Activated CD4-positive, alpha-beta T cell treated with anti-CD3 and anti-CD28 coated beads, Interleukin-2, amount 10 ng/mL, durations not matched to agents 24 days and 14 days (primary cell): ENCODE data around the gene ZZZ3. TPM values are rescaled to one million over a fixed set of nuclear protein-coding genes. Genes with fewer than 3 reads are reported as not detected.
"Not testable (repeated sequence)": the region's sequence is repeated elsewhere in the genome, so short reads cannot be mapped to it uniquely, and the experiment has no call there.

Experiments used
- DNase-seq: peaks from one replicate; pipeline ENCODE4 v3.0.0; 2022
- H3K27ac Mint-ChIP-seq: one replicate; pipeline ENCODE4 v1.8.0; 2022; ENCODE audit warnings: mild to moderate bottlenecking, mixed read lengths
- H3K27me3 Mint-ChIP-seq: one replicate; pipeline ENCODE4 v1.8.0; 2022; ENCODE audit warnings: mixed read lengths
- H3K36me3 Mint-ChIP-seq: one replicate; pipeline ENCODE4 v1.8.0; 2022; ENCODE audit warnings: low read depth, mild to moderate bottlenecking, mixed read lengths
- H3K4me1 Mint-ChIP-seq: one replicate; pipeline ENCODE4 v1.8.0; 2021; ENCODE audit warnings: mixed read lengths
- H3K4me3 Mint-ChIP-seq: one replicate; pipeline ENCODE4 v1.8.0; 2022; ENCODE audit warnings: mild to moderate bottlenecking, moderate library complexity, mixed read lengths
- H3K9me3 Mint-ChIP-seq: one replicate; pipeline ENCODE4 v1.8.0; 2021; ENCODE audit warnings: mixed read lengths
- intact Hi-C: fragments of 100-400 bp; cut with micrococcal nuclease; formaldehyde crosslinking; loops from one replicate; pipeline ENCODE4 v1.15.1; 2023
- total RNA-seq: library from RNA; stranded (reverse); gene quantifications from 2 replicates; pipeline ENCODE4 v1.2.3, GENCODE V29; 2022

Gene ZZZ3
- total RNA-seq, 1 donor from 2014 or later = 41.6 TPM

DNA sequence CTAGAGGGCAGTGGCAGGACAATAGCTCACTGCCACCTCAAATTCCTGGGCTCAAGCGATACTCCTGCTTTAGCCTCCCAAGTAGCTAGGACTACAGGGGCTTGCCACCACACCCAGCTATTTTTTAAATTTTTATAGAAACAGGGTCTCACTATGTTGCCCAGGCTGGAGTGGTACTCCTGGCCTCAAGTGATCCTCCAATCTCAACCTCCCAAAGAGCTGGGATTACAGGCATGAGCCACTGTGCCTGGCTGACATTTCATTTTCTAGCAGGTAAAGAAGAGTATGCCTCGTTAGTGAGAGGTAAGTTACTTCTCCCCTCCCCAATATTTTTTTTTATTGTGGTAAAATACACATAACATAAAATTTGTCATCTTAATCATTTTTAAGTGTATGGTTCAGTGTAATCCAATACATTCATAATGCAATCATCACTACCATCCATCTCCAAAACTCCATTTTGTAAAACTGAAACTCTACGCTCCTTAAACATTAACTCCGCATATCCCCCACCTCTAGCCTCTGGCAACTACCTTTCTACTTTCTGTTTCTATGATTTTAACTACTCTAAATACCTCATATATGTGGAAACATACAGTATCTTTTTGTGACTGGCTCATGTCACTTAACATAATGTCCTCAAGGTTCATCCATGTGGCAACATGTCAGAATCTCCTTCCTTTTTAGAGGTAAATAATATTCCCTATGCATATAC is 22.4 kb downstream of the ZZZ3 start:
- DNase-seq = no peak
- Mint-ChIP-seq H3K4me1 (peaks cover 13% of the 10 kb centered on the region), H3K36me3 (peaks cover 20% of the 10 kb centered on the region), H3K27ac (no peak overlapping the region), H3K9me3 (peaks cover 5% of the 10 kb centered on the region), H3K27me3 (no peaks in the 10 kb centered on the region), H3K4me3 (no peak overlapping the region)
- intact Hi-C loops = no loop called here

DNA sequence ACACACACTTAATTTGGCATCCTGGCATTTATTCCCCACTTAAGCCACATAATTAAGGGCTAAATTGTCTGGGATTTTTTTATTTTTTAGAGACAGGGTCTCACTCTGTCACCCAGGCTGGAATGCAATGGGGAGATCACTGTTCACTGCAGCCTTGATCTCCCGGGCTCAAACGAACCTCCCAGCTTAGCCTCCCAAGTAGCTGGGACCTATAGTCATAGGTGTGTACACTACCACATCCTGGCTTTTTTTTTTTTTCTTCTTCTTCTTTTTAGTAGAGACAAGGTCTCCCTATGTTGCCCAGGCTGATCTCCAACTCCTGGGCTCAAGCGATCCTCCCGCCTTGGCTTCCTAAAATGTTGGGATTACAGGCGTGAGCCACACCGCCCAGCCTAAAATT is 24.2 kb downstream of the ZZZ3 start:
- H3K27ac Mint-ChIP-seq = no peak overlapping the region
- no peak overlapping the region for H3K4me3 Mint-ChIP-seq
- peaks cover 5% of the 10 kb centered on the region for H3K9me3 Mint-ChIP-seq
- peaks cover 20% of the 10 kb centered on the region for H3K36me3 Mint-ChIP-seq
- intact Hi-C loops = no loop called here
- no peaks in the 10 kb centered on the region for H3K27me3 Mint-ChIP-seq
- peaks cover 11% of the 10 kb centered on the region for H3K4me1 Mint-ChIP-seq
- DNase-seq = no peak

DNA sequence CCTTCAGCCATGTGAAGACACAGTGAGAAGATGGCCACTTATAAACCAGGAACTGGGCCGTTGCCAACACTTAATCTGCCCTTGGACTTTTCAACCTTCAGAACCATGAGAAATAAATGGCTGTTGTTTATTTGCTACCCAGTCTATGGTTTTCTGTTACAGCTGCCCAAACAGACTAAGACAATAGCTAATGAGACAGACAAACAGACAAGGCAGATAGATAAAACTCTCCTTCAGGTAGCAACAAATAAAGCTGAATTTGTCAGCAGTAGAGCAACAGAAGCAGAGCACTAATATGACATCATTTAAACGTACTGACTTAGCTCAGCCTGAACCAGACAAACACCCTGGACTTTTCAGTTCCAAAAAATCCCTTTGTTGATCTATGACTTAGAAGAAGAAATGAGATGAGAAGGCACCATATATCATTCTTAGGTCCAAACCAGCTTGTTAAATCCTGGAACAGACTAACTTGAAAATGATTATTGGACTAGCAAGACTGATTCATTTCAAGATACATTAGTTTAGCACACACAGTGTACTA is 27.0 kb downstream of the ZZZ3 start:
- Mint-ChIP-seq H3K9me3 (peaks cover 8% of the 10 kb centered on the region), H3K27me3 (no peaks in the 10 kb centered on the region), H3K4me3 (no peak overlapping the region), H3K27ac (no peak overlapping the region), H3K4me1 (peaks cover 9% of the 10 kb centered on the region), H3K36me3 (peaks cover 36% of the 10 kb centered on the region)
- no peak for DNase-seq
- intact Hi-C loops = no loop called here

DNA sequence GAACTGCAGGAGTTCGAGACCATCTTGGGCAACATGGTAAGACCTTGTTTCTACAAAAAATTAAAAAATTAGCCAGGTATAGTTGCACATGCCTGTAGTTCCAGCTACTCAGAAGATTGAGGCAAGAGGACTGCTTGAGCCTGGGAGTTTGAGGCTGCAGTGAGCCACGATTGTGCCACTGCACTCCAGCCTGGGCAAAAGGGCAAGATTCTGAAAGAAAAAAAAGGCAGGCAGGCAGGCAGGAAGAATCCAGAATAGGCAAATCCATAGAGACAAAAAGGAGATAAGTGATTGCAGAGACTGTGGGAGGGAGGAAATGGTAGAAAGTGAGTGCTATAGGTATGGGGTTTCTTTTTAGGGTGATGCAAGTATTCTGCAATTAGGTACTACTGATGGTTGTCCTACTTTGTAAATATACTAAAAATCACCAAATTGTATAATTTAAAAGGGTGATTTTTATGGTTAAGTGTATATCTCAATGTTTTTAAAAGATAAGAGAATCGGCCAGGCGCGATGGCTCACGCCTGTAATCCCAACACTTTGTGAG is 29.4 kb downstream of the ZZZ3 start:
- H3K9me3 Mint-ChIP-seq = peaks cover 15% of the 10 kb centered on the region
- no peak for DNase-seq
- peaks cover 55% of the 10 kb centered on the region for H3K36me3 Mint-ChIP-seq
- H3K4me3 Mint-ChIP-seq = no peak overlapping the region
- peaks cover 5% of the 10 kb centered on the region for H3K4me1 Mint-ChIP-seq
- no peaks in the 10 kb centered on the region for H3K27me3 Mint-ChIP-seq
- intact Hi-C loops = no loop called here
- H3K27ac Mint-ChIP-seq = no peak overlapping the region

DNA sequence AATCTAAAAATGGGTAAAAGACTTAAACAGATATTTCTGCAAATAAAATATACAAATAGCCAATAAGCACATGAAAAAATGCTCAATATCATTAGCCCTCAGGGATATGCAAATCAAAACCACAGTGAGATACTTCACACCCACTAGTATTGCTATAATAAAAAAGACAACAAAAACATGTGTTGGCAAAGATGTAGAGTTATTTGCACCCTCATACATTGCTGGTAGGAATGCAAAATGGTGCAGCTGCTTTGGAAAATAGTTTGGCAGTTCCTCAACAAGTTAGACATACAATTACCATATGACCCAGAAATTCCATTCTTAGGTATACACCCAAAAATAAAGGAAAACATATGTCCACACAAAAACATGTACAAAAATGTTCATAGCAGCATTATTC is 30.2 kb downstream of the ZZZ3 start:
- peaks cover 57% of the 10 kb centered on the region for H3K36me3 Mint-ChIP-seq
- peaks cover 5% of the 10 kb centered on the region for H3K4me1 Mint-ChIP-seq
- H3K9me3 Mint-ChIP-seq = peaks cover 15% of the 10 kb centered on the region
- DNase-seq = no peak
- peak overlapping the region; percentile 20 for H3K27ac Mint-ChIP-seq
- intact Hi-C loops = no loop called here
- H3K4me3 Mint-ChIP-seq = no peak overlapping the region
- H3K27me3 Mint-ChIP-seq = no peaks in the 10 kb centered on the region

DNA sequence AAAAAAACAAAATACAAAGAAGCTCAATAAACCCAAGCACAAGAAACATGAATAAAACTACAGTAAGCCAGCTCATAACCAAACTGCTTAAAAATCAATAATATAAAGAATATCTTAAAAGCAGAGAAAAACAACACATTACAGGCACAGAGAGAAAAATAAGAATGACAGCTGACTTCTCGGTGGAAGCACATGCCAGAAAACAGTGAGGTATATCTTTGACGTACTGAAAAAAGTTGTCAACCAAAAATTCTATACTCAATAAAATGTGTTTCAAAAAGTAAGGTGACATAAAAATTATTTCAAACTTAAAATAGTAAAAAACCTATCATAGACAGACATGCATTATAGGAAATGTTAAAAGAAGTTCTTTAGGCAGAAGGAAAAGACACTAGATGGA is 33.3 kb downstream of the ZZZ3 start:
- Mint-ChIP-seq H3K36me3 (peaks cover 61% of the 10 kb centered on the region), H3K27ac (no peak overlapping the region), H3K4me1 (no peaks in the 10 kb centered on the region), H3K27me3 (no peaks in the 10 kb centered on the region), H3K4me3 (no peak overlapping the region), H3K9me3 (peaks cover 15% of the 10 kb centered on the region)
- DNase-seq = no peak
- intact Hi-C loops = no loop called here

DNA sequence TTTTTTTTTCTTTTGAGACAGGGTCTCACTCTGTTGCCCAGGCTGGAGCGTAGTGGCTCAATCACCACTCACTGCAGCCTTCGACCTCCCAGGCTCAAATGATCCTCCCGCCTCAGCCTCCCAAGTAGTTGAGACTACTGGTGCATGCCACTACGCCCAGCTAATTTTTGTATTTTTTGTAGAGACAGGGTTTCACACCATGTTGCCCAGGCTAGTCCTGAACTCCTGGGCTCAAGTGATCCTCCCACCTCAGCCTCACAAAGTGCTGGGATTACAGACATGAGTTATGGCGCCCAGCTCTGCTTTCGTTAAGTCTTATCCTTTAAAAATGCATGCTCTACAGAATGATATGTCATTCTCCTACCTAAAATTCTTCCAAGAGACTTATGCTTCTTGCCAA is 36.2 kb downstream of the ZZZ3 start:
- H3K4me3 Mint-ChIP-seq, intact Hi-C loops, H3K4me1 Mint-ChIP-seq, H3K27me3 Mint-ChIP-seq, H3K27ac Mint-ChIP-seq, DNase-seq: not testable (repeated sequence)
- Mint-ChIP-seq H3K9me3 (peaks cover 12% of the 10 kb centered on the region), H3K36me3 (peaks cover 44% of the 10 kb centered on the region)

DNA sequence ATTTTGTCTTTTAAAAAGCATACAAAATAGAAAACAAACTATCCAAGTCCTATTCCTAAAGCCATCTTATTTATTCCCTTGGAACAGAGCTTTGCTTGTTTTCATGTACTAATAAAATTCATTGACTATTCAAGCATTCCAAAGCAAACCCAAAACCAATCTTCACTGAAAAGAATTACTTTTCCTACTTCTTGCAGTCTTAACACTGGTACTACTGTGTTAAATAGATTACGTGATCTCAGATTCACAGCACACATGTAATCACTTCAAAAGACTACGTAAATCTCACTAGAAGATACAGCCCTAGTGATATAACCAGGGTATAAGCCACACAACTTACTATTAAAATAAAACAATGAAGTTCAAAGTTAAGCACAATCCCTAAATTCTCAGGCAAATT is 39.0 kb downstream of the ZZZ3 start:
- intact Hi-C loops = no loop called here
- Mint-ChIP-seq H3K9me3 (peaks cover 2% of the 10 kb centered on the region), H3K4me3 (no peak overlapping the region), H3K27ac (no peak overlapping the region), H3K36me3 (peaks cover 32% of the 10 kb centered on the region), H3K27me3 (no peaks in the 10 kb centered on the region), H3K4me1 (no peaks in the 10 kb centered on the region)
- no peak for DNase-seq

DNA sequence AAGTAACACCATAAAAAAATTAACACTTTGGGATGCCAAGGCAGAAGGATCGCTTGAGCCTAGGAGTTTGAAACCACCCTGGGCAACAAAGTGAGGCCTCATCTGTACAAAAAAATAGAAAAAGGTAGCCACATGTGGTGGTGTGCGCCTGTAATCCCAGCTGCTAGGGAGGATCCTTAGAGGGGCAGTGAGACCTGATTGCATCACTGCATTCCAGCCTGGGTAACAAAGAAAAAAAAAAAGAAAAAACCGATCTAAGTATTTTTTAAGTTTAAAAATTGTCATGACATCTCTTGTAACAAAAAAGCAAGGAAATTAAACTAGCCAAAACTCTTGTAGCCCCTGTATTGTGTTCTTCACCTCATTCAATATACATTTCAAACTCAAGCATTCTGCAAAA is 39.5 kb downstream of the ZZZ3 start:
- no peaks in the 10 kb centered on the region for H3K27me3 Mint-ChIP-seq
- intact Hi-C loops = no loop called here
- no peak overlapping the region for H3K4me3 Mint-ChIP-seq
- H3K27ac Mint-ChIP-seq = no peak overlapping the region
- peaks cover 2% of the 10 kb centered on the region for H3K4me1 Mint-ChIP-seq
- H3K36me3 Mint-ChIP-seq = peaks cover 31% of the 10 kb centered on the region
- no peaks in the 10 kb centered on the region for H3K9me3 Mint-ChIP-seq
- DNase-seq = no peak

DNA sequence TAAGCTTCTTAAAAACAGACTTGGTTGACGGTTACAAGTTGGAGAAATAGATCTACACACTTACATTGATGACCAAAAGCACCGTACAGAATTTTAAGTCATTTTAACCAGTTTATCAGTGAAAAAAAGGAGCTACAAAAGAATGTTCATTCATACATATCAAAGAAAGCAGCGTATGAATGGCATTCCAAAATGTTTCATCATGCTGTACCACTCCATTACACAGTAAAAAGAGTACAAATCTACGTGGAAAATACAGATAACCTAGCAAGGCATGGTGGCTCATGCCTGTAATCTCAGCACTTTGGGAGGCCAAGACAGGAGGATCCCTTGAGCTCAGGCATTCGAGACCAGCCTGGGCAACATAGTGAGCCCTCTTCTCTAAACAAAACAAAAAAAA is 40.3 kb downstream of the ZZZ3 start:
- Mint-ChIP-seq H3K9me3 (no peaks in the 10 kb centered on the region), H3K4me3 (no peak overlapping the region), H3K36me3 (peaks cover 28% of the 10 kb centered on the region), H3K4me1 (peaks cover 2% of the 10 kb centered on the region), H3K27me3 (no peaks in the 10 kb centered on the region), H3K27ac (no peak overlapping the region)
- DNase-seq = no peak
- intact Hi-C loops = no loop called here

DNA sequence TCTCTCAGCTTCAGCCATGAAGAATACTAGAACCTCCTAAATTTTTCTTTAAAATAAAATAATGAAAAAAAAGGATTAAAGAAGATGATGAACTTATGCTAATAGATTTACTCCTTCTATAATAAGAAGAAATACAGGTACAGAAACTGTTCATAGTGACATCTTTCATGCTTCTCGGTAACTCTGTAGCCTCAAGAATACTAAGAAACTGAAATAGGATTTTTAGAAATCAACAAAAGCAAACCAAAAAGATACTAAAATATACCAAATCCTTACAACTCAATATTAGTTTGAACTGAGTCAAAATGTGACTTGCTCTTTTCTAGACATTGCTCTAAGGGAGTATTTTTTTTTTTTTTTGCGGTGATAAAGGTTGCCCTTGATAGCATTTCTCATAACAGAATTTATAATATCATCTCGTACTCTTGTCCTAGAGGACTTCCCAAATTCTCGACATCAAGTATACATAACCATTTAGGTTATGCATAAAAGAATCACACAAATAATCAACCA is 42.8 kb downstream of the ZZZ3 start:
- Mint-ChIP-seq H3K4me1 (peaks cover 2% of the 10 kb centered on the region), H3K4me3 (no peak overlapping the region), H3K27me3 (no peaks in the 10 kb centered on the region), H3K9me3 (no peaks in the 10 kb centered on the region), H3K36me3 (peaks cover 19% of the 10 kb centered on the region), H3K27ac (no peak overlapping the region)
- intact Hi-C loops = no loop called here
- no peak for DNase-seq

DNA sequence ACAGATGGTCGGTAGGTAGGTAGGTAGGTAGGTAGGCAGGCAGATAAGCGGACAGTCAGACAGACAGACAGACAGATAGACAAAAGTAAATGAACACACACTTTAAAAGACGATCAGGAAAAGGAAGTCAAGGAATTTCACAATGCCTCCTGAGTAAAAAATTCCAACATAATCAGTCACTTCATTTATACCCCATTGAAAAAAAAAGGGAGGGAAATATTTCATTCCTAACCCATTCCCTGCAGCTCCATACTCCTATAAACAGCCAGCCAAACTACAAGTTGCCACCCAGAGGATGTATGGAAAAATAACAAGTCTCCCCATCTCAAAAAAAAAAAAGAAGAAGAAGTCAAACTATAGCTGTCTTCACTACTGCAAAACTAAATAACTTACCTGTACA is 43.4 kb downstream of the ZZZ3 start:
- Mint-ChIP-seq H3K27ac (no peak overlapping the region), H3K4me1 (peaks cover 2% of the 10 kb centered on the region), H3K9me3 (no peaks in the 10 kb centered on the region), H3K4me3 (no peak overlapping the region), H3K27me3 (no peaks in the 10 kb centered on the region), H3K36me3 (peaks cover 23% of the 10 kb centered on the region)
- intact Hi-C loops = no loop called here
- DNase-seq = no peak

DNA sequence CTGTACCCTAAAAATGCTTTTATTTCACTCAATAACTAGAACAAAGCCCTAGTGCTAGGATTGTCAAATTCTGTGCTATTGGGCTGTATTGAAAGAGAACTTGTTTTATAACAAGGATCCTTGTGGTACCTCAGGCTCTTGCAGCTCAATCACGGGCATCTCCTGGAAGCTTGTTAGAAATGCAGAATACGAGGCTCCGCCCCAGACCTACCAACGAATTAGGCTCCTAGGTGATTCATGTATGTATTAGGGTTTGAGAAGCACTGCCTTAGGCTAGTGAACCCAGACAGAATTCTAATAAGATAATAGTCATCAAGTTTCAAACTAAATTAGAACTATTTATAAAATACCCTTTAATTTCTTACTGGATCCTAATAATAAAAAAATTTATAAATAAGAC is 45.6 kb downstream of the ZZZ3 start:
- H3K4me1 Mint-ChIP-seq = peaks cover 7% of the 10 kb centered on the region

More for the DNA sequence above, 45.6 kb downstream of the ZZZ3 start:
- Mint-ChIP-seq H3K9me3 (no peaks in the 10 kb centered on the region), H3K36me3 (peaks cover 40% of the 10 kb centered on the region), H3K27ac (no peak overlapping the region), H3K4me3 (no peak overlapping the region), H3K27me3 (no peaks in the 10 kb centered on the region)
- intact Hi-C loops = no loop called here
- no peak for DNase-seq
